Thoracic aorta (tissue), 2 donors: ENCODE results near the gene SERPINE1. TPM values are rescaled to one million over a fixed set of nuclear protein-coding genes. Genes with fewer than 3 reads are reported as not detected.
"Not testable (repeated sequence)": the region's sequence is repeated elsewhere in the genome, so short reads cannot be mapped to it uniquely, and the experiment has no call there.

ENCODE experiments used
- ATAC-seq: fragments of 150-250 bp; one replicate; pipeline ENCODE4 v1.8.0; 2017; ENCODE audit warnings: low read depth; ENCODE audit not compliant: insufficient number of reproducible peaks, low FRiP score
- DNase-seq: peaks from one replicate; pipeline ENCODE4 v3.0.0-alpha.2; 2020; ENCODE audit warnings: low spot score
- H3K27ac ChIP-seq, 2 donors: fragments of 200-600 bp; sonication (generic); 1 replicate in 1 of 2; 2 replicates in 1 of 2; pipeline ENCODE4 v1.5.1; 2016; ENCODE audit warnings: mild to moderate bottlenecking in 2 of 2, moderate library complexity in 2 of 2
- H3K27me3 ChIP-seq: fragments of 200-600 bp; sonication (generic); replicated peaks from 2 replicates; pipeline ENCODE4 v1.6.0; 2016; ENCODE audit warnings: mild to moderate bottlenecking; ENCODE audit not compliant: insufficient read depth
- H3K36me3 ChIP-seq: fragments of 200-600 bp; sonication (generic); one replicate; pipeline ENCODE4 v1.5.1; 2016
- H3K4me1 ChIP-seq, 2 donors: fragments of 200-600 bp; sonication (generic); 1 replicate in 1 of 2; 2 replicates in 1 of 2; pipeline versions ENCODE4 v1.5.1 to v1.6.0; 2016; ENCODE audit warnings: low read depth in 2 of 2, mild to moderate bottlenecking in 1 of 2; ENCODE audit not compliant: control insufficient read depth in 1 of 2
- H3K4me3 ChIP-seq: fragments of 200-600 bp; sonication (generic); 2 replicates; pipeline ENCODE4 v1.5.1; 2016; ENCODE audit warnings: mild to moderate bottlenecking
- H3K9me3 ChIP-seq: fragments of 200-600 bp; sonication (generic); 2 replicates; pipeline ENCODE4 v1.5.1; 2016
- total RNA-seq, 2 donors: library from RNA; depleted of rRNA; stranded (reverse); fragments of >200 nt; gene quantifications; one replicate each; pipeline versions ENCODE4 v1.1.0 to v1.2.3, GENCODE V29; 2016
- TF ChIP-seq, protein P1 (sequence below): fragments of 200-600 bp; sonication (generic); IDR thresholded peaks from one replicate; pipeline ENCODE4 v1.5.1; 2019; ENCODE audit warnings: antibody characterized with exemption

The SERPINE1 gene
- total RNA-seq, 2 donors from 2014 or later, result 542 to 1,009 TPM

- no peaks in the 10 kb centered on the region for H3K9me3 ChIP-seq
- H3K36me3 ChIP-seq, result peaks cover 10% of the 10 kb centered on the region
- peak overlapping the region; percentile 74 for H3K4me3 ChIP-seq
- no peak for DNase-seq
- TF ChIP-seq, protein P1, sequence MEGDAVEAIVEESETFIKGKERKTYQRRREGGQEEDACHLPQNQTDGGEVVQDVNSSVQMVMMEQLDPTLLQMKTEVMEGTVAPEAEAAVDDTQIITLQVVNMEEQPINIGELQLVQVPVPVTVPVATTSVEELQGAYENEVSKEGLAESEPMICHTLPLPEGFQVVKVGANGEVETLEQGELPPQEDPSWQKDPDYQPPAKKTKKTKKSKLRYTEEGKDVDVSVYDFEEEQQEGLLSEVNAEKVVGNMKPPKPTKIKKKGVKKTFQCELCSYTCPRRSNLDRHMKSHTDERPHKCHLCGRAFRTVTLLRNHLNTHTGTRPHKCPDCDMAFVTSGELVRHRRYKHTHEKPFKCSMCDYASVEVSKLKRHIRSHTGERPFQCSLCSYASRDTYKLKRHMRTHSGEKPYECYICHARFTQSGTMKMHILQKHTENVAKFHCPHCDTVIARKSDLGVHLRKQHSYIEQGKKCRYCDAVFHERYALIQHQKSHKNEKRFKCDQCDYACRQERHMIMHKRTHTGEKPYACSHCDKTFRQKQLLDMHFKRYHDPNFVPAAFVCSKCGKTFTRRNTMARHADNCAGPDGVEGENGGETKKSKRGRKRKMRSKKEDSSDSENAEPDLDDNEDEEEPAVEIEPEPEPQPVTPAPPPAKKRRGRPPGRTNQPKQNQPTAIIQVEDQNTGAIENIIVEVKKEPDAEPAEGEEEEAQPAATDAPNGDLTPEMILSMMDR, result no peak
- ATAC-seq, result no peak
- H3K4me1 ChIP-seq, result peaks cover 39 to 90% of the 10 kb centered on the region in 2 donors
- no peaks in the 10 kb centered on the region for H3K27me3 ChIP-seq
- H3K27ac ChIP-seq, result peak overlapping the region; percentile 93 to 95
Measured at GRCh38 chr7:101125989-101126650, 784 bp upstream of the SERPINE1 start.

- H3K9me3 ChIP-seq, result no peaks in the 10 kb centered on the region
- peaks cover 22% of the 10 kb centered on the region for H3K36me3 ChIP-seq
- peak overlapping the region; percentile 93 to 95 for H3K27ac ChIP-seq
- no peak for DNase-seq
- H3K4me1 ChIP-seq, result peaks cover 33 to 95% of the 10 kb centered on the region in 2 donors
- peak overlapping the region; percentile 74 for H3K4me3 ChIP-seq
- ATAC-seq, result no peak
- no peaks in the 10 kb centered on the region for H3K27me3 ChIP-seq
- TF ChIP-seq, protein P1, result no peak
Measured at GRCh38 chr7:101127460-101128039, 646 bp downstream of the SERPINE1 start.

GRCh38 chr7:101128040-101128834, 1.3 kb downstream of the SERPINE1 start:
- peak overlapping the region; percentile 93 to 95 for H3K27ac ChIP-seq

DNA sequence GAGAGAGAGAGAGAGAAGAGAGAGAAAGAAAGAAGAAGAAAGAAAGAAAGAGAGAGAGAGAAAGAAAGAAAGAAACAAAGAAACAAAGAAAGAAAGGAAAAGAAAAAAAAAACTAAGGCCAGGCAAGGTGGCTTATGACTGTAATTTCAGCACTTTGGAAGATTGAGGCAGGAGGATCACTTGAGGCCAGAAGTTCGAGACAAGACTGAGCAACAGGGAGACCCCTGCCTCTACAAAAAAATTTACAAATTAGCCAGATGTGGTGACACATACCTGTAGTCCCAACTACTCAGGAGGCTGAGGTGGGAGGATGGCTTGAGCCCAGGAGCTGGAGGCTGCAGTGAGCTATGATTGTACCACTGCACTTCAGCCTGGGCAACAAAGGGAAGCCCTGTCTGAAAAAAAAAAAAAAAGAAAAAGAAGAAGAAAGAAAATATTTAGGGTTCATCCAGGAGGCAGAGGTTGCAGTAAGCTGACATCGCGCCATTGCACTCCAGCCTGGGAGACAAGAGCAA, 2.8 kb downstream of the SERPINE1 start:
- ATAC-seq (no peak), DNase-seq (no peak)
- H3K36me3 ChIP-seq, result peaks cover 23% of the 10 kb centered on the region
- H3K27me3 ChIP-seq, result no peaks in the 10 kb centered on the region
- H3K9me3 ChIP-seq, result no peaks in the 10 kb centered on the region
- H3K4me3 ChIP-seq, result peak overlapping the region; percentile 74
- TF ChIP-seq, protein P1, result no peak
- peak overlapping the region; percentile 93 to 95 for H3K27ac ChIP-seq
- peaks cover 20 to 83% of the 10 kb centered on the region in 2 donors for H3K4me1 ChIP-seq

More at GRCh38 chr7:101128040-101128834, 1.3 kb downstream of the SERPINE1 start:
- DNase-seq, result no peak
- no peak for ATAC-seq
- TF ChIP-seq, protein P1, result no peak
- no peaks in the 10 kb centered on the region for H3K27me3 ChIP-seq
- H3K4me3 ChIP-seq, result peak overlapping the region; percentile 74
- H3K4me1 ChIP-seq, result peaks cover 26 to 89% of the 10 kb centered on the region in 2 donors
- no peaks in the 10 kb centered on the region for H3K9me3 ChIP-seq
- H3K36me3 ChIP-seq, result peaks cover 23% of the 10 kb centered on the region

DNA sequence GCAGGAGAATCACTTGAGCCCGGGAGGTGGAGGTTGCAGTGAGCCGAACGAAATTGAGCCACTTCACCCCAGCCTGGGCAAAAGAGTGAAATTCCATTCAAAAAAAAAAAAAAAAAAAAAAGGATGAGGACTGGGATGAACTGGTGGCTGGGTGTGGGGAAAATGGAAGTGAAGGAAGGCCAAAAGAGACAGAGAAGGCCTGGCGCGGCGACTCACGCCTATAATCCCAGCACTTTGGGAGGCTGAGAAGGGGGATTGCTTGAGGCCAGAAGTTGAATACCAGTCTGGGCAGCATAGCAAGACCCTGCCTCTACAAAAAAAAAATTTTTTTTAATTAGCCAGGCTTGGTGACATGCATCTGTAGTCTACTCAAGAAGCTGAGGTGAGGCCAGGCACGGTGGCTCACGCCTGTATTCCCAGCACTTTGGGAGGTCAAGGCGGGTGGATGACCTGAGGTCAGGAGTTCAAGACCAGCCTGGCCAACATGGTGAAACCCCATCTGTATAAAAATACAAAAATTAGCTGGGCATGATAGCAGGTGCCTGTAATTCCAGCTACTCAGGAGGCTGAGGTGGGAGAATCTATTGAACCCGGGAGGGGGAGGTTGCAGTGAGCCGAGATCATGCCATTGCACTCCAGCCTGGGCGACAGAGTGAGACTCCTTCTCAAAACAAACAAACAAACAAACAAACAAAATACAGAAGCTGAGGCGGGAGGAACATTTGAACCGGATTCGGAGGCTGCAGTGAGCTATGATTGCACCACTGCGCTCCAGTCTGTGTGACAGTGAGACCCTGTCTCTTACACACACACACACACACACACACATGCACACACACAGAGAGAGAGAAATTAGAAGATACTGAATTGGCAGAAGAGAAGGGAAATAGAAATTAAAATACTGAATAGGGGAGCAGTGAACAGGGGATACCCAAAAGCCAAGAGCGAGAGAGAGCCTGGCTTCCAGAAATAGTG, 6.0 kb downstream of the SERPINE1 start:
- not testable (repeated sequence) for DNase-seq, ATAC-seq, H3K9me3 ChIP-seq, H3K27me3 ChIP-seq, H3K4me3 ChIP-seq
- peaks cover 8 to 77% of the 10 kb centered on the region in 2 donors for H3K4me1 ChIP-seq
- H3K27ac ChIP-seq, result peak overlapping the region in 1 of 2 donors; percentile 17
- peaks cover 47% of the 10 kb centered on the region for H3K36me3 ChIP-seq
